Smooth muscle cell (in vitro differentiated cells): Measurements from ENCODE around the gene HIBADH. TPM values are rescaled to one million over a fixed set of nuclear protein-coding genes. Genes with fewer than 3 reads are reported as not detected.
"Not testable (repeated sequence)": the region's sequence is repeated elsewhere in the genome, so short reads cannot be mapped to it uniquely, and the experiment has no call there.

Source experiments
- DNase-seq: peaks from one replicate; lab custom pipeline; 2025; ENCODE audit not compliant: unreplicated experiment; lab: John Stamatoyannopoulos, UW
- H2AFZ ChIP-seq: fragments of 200-600 bp; sonication (generic); 2 replicates; pipeline ENCODE4 v1.6.0; 2016; ENCODE audit warnings: antibody characterized with exemption, low read depth, mild to moderate bottlenecking
- H3F3A ChIP-seq: fragments of 200-600 bp; sonication (generic); 2 replicates; pipeline ENCODE4 v1.6.0; 2017; ENCODE audit warnings: antibody characterized with exemption, low read depth
- H3K27ac ChIP-seq: fragments of 200-600 bp; sonication (generic); 2 replicates; pipeline ENCODE4 v1.5.1; 2016; ENCODE audit warnings: low read depth, mild to moderate bottlenecking
- H3K27me3 ChIP-seq: fragments of 200-600 bp; sonication (generic); 2 replicates; pipeline ENCODE4 v1.6.1; 2016; ENCODE audit warnings: low read depth, mild to moderate bottlenecking
- H3K36me3 ChIP-seq: fragments of 200-600 bp; sonication (generic); 2 replicates; pipeline ENCODE4 v1.5.1; 2016; ENCODE audit warnings: low read depth
- H3K4me1 ChIP-seq: fragments of 200-600 bp; sonication (generic); 2 replicates; pipeline ENCODE4 v1.5.1; 2016; ENCODE audit warnings: low read depth
- H3K4me2 ChIP-seq: fragments of 200-600 bp; sonication (generic); 2 replicates; pipeline ENCODE4 v1.6.0; 2016; ENCODE audit warnings: mild to moderate bottlenecking
- H3K4me3 ChIP-seq: fragments of 200-600 bp; sonication (generic); 2 replicates; pipeline ENCODE4 v1.5.1; 2016; ENCODE audit warnings: mild to moderate bottlenecking
- H3K79me2 ChIP-seq: fragments of 200-600 bp; sonication (generic); 2 replicates; pipeline ENCODE4 v1.6.0; 2016; ENCODE audit warnings: low read depth, mild to moderate bottlenecking
- H3K9ac ChIP-seq: fragments of 200-600 bp; sonication (generic); 2 replicates; pipeline ENCODE4 v1.6.0; 2016; ENCODE audit warnings: low read depth
- H3K9me3 ChIP-seq: fragments of 200-600 bp; sonication (generic); replicated peaks from 2 replicates; pipeline ENCODE4 v1.5.1; 2016; ENCODE audit warnings: low read depth
- H4K20me1 ChIP-seq: fragments of 200-600 bp; sonication (generic); 2 replicates; pipeline ENCODE4 v1.6.0; 2016; ENCODE audit warnings: low read depth
- WGBS: methylation state at CpG from one replicate; pipeline ENCODE4 v1.1.7; 2016; ENCODE audit warnings: low lambda C conversion rate; 5-methylcytosine and 5-hydroxymethylcytosine counted together
- polyA plus RNA-seq: library from polyadenylated mRNA; unstranded; fragments of >200 nt; fragmentation: Nextera tagmentation; extraction: Ambion mirVana; gene quantifications from 2 replicates; pipeline ENCODE4 v1.2.1, GENCODE V29; 2016
- total RNA-seq: library from RNA; depleted of rRNA; stranded (reverse); fragments of >200 nt; gene quantifications from 2 replicates; pipeline ENCODE4 v1.2.3, GENCODE V29; 2014
- TF ChIP-seq, protein P1 (sequence below): fragments of 200-600 bp; sonication (generic); IDR thresholded peaks from 2 replicates; pipeline ENCODE4 v1.5.1; 2017; ENCODE audit warnings: borderline replicate concordance, mild to moderate bottlenecking, antibody characterized with exemption; ENCODE audit not compliant: insufficient read depth, poor library complexity, severe bottlenecking

HIBADH gene
- total and polyA plus RNA-seq, 2 experiments from 2014 or later = 16.1 to 24.4 TPM

DNA sequence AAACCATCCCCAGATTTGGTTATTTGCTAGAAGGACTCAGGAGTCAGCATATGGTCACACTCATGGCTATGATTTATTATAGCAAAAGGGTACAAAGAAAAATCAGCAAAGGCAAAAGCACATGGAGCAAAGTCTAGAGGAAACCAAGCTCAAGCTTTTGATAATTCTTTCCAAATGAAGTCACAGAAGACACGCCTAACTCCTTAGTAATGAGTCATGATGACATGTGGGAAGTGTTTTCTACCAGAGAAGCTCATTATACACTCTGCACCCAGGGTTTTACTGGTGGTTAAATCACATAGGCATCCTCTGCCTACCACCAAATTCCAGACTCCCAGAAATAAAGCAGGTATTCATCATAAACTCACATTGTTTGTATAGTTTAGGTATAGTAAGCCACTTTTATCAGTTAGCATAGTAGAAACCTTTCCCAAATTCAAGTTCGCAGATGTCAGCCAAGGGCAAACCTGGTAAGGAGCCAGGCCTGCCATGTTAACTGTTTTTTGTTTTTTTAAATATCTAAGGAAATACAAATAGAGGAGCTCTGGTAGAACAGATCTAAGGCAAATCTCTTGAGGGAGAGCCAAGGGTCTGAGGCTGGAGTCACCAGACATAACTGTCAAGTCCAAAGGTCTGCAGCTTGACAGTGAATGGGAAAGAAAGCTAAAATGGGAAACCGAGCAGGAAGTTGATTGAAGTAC lies 15.4 kb upstream of the HIBADH start:
- Histone ChIP-seq H3K27ac (peak overlapping the region; percentile 97), H3K4me2 (peak overlapping the region; percentile 53), H3K9me3 (no peaks in the 10 kb centered on the region), H3F3A (peaks cover 19% of the 10 kb centered on the region), H3K4me3 (no peak overlapping the region), H3K9ac (peak overlapping the region; percentile 75), H3K4me1 (peaks cover 6% of the 10 kb centered on the region), H3K36me3 (no peaks in the 10 kb centered on the region), H3K27me3 (no peaks in the 10 kb centered on the region), H2AFZ (no peak overlapping the region), H3K79me2 (no peaks in the 10 kb centered on the region), H4K20me1 (no peaks in the 10 kb centered on the region)
- TF ChIP-seq, protein P1, sequence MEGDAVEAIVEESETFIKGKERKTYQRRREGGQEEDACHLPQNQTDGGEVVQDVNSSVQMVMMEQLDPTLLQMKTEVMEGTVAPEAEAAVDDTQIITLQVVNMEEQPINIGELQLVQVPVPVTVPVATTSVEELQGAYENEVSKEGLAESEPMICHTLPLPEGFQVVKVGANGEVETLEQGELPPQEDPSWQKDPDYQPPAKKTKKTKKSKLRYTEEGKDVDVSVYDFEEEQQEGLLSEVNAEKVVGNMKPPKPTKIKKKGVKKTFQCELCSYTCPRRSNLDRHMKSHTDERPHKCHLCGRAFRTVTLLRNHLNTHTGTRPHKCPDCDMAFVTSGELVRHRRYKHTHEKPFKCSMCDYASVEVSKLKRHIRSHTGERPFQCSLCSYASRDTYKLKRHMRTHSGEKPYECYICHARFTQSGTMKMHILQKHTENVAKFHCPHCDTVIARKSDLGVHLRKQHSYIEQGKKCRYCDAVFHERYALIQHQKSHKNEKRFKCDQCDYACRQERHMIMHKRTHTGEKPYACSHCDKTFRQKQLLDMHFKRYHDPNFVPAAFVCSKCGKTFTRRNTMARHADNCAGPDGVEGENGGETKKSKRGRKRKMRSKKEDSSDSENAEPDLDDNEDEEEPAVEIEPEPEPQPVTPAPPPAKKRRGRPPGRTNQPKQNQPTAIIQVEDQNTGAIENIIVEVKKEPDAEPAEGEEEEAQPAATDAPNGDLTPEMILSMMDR = no peak
- DNase-seq = no peak
- WGBS = 52% methylated on average over 3 of the region's 3 CpGs

DNA sequence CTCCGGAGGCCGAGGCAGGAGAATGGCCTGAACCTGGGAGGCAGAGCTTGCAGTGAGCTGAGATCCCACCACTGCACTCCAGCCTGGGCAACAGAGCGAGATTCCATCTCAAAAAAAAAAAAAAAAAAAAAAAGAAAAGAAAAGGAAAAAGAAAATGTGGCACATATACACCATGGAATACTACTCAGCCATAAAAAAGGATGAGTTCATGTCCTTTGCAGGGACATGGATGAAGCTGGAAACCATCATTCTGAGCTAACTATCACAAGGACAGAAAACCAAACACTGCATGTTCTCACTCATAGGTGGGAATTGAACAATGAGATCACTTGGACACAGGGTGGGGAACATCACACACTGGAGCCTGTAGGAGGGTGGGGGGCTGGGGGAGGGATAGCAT lies 11.4 kb upstream of the HIBADH start:
- H3K27ac ChIP-seq, H4K20me1 ChIP-seq, H3K4me1 ChIP-seq, H3K4me2 ChIP-seq, H3K79me2 ChIP-seq, H3K9ac ChIP-seq, H3K4me3 ChIP-seq, H3K27me3 ChIP-seq, H3K9me3 ChIP-seq, DNase-seq, H3K36me3 ChIP-seq, H2AFZ ChIP-seq: not testable (repeated sequence)
- H3F3A ChIP-seq = peaks cover 16% of the 10 kb centered on the region
- 100% methylated on average over 3 of the region's 3 CpGs for WGBS

DNA sequence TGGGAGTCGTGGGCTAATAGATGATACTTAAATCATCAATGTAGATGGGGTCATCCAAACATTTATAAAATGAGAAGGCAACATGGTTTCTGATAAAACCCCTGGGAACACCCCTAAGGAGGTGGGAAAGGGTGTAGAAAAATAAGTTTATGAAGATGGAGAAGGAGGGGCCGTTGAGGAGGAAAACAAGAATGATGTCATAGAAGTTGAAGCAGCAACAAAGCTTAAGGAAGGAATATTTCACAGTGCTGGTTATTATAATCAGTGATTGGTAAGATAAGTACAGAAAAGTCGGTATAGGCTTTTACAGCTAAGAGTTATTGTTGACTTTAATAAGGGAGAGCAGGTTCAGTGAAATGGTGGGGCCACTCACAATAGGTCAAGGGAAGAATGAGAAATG lies 9.0 kb upstream of the HIBADH start:
- Histone ChIP-seq H3F3A (no peaks in the 10 kb centered on the region), H4K20me1 (no peaks in the 10 kb centered on the region), H3K27me3 (no peaks in the 10 kb centered on the region), H3K79me2 (no peaks in the 10 kb centered on the region), H3K4me3 (no peak overlapping the region), H3K27ac (no peak overlapping the region), H3K4me1 (no peaks in the 10 kb centered on the region), H3K4me2 (no peak overlapping the region), H2AFZ (no peak overlapping the region), H3K36me3 (no peaks in the 10 kb centered on the region), H3K9ac (no peak overlapping the region), H3K9me3 (no peaks in the 10 kb centered on the region)
- TF ChIP-seq, protein P1 = no peak
- no peak for DNase-seq
- 84% methylated on average over 3 of the region's 3 CpGs for WGBS

DNA sequence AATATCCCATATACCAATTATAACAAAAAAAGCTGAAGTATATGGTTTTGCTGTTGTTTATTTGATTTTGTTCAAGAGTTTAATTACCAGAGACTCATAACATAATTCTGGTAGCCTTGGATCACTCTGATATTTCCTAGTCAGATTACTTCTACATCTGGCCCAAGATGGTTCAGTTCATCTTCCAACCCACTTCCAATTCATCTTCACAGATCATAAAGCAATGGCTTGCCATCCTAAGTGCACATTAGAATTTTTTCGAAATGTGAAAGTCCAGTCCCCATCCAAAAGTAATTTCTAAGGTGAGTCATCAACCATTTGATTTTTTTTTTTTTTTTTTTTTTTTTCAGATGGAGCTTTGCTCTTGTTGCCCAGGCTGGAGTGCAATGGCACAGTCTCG lies 8.0 kb upstream of the HIBADH start:
- Histone ChIP-seq H3K27ac (no peak overlapping the region), H3K9me3 (no peaks in the 10 kb centered on the region), H3K4me1 (no peaks in the 10 kb centered on the region), H3K36me3 (no peaks in the 10 kb centered on the region), H3K4me2 (no peak overlapping the region), H3K79me2 (no peaks in the 10 kb centered on the region), H2AFZ (no peak overlapping the region), H4K20me1 (no peaks in the 10 kb centered on the region), H3F3A (no peaks in the 10 kb centered on the region), H3K4me3 (no peak overlapping the region), H3K9ac (no peak overlapping the region), H3K27me3 (no peaks in the 10 kb centered on the region)
- TF ChIP-seq, protein P1 = no peak
- WGBS = 80% methylated on average over 2 of the region's 2 CpGs
- no peak for DNase-seq
